ENCODE results near the gene PTPN22. TPM values are rescaled to one million over a fixed set of nuclear protein-coding genes. Genes with fewer than 3 reads are reported as not detected.

The PTPN22 gene
- polyA plus RNA-seq, 1 donor (not counting 4 experiments of a cell fraction or from before 2014, with no cell fraction given) = 0.39 TPM

- DNase-seq (ENCODE audit: low read depth, low spot score) (no peak), FAIRE-seq (no peak)
- no peak overlapping the region for H2AFZ ChIP-seq (ENCODE audit: control insufficient read depth, low read length)
- no peaks in the 10 kb centered on the region for H3K79me2 ChIP-seq (ENCODE audit: control insufficient read depth, insufficient read depth, low read length)
- H3K27me3 ChIP-seq (ENCODE audit: control insufficient read depth, extremely low read depth, insufficient read depth, low read length) = no peaks in the 10 kb centered on the region
- no peaks in the 10 kb centered on the region for H4K20me1 ChIP-seq (ENCODE audit: control insufficient read depth, extremely low read depth, insufficient read depth, low read length)
- H3K27ac ChIP-seq (ENCODE audit: control insufficient read depth, insufficient read depth, low read length) = no peak overlapping the region
- no peaks in the 10 kb centered on the region for H3K36me3 ChIP-seq (ENCODE audit: control insufficient read depth in 2 of 2, extremely low read depth in 1 of 2, insufficient read depth in 2 of 2, low read length in 2 of 2)
- no peak overlapping the region for H3K9ac ChIP-seq (ENCODE audit: control insufficient read depth, extremely low read depth, insufficient read depth, low read length)
- TF ChIP-seq, protein P1, sequence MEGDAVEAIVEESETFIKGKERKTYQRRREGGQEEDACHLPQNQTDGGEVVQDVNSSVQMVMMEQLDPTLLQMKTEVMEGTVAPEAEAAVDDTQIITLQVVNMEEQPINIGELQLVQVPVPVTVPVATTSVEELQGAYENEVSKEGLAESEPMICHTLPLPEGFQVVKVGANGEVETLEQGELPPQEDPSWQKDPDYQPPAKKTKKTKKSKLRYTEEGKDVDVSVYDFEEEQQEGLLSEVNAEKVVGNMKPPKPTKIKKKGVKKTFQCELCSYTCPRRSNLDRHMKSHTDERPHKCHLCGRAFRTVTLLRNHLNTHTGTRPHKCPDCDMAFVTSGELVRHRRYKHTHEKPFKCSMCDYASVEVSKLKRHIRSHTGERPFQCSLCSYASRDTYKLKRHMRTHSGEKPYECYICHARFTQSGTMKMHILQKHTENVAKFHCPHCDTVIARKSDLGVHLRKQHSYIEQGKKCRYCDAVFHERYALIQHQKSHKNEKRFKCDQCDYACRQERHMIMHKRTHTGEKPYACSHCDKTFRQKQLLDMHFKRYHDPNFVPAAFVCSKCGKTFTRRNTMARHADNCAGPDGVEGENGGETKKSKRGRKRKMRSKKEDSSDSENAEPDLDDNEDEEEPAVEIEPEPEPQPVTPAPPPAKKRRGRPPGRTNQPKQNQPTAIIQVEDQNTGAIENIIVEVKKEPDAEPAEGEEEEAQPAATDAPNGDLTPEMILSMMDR (optimal IDR thresholded peaks at IDR 0.05 in 1 of 3, IDR thresholded peaks at IDR 0.05 in 1 of 3, conservative IDR thresholded peaks at IDR 0.05 in 1 of 3; ENCODE audit: extremely low read depth in 1 of 3, insufficient read depth in 2 of 3, low read length in 3 of 3) = no peak
- no peak for TF ChIP-seq EZH2 (IDR thresholded peaks at IDR 0.05; ENCODE audit: low read length)
- no peaks in the 10 kb centered on the region for H3K9me1 ChIP-seq (ENCODE audit: control insufficient read depth, extremely low read depth, insufficient read depth, low read length)
- no peak overlapping the region for H3K4me2 ChIP-seq (ENCODE audit: control insufficient read depth, extremely low read depth, insufficient read depth, low read depth, low read length)
- H3K4me3 ChIP-seq (ENCODE audit: control insufficient read depth in 2 of 3, extremely low read depth in 1 of 3, insufficient read depth in 2 of 3, low read depth in 1 of 3, low read length in 3 of 3) = no peak overlapping the region
- H3K4me1 ChIP-seq (ENCODE audit: control insufficient read depth, extremely low read depth, insufficient read depth, low read length) = peaks cover 33% of the 10 kb centered on the region
- dilution Hi-C loops (cut with MboI; ENCODE audit: extremely low pct_ligation_motif_present, low sequenced_read_pairs) = no loop called here
- H3K9me3 ChIP-seq (ENCODE audit: control insufficient read depth, low read depth, low read length) = no peaks in the 10 kb centered on the region
Measured at GRCh38 chr1:113857776-113858175, 13.7 kb downstream of the PTPN22 start.

- no peak for TF ChIP-seq EZH2 (IDR thresholded peaks at IDR 0.05; ENCODE audit: low read length)
- TF ChIP-seq, protein P1 (optimal IDR thresholded peaks at IDR 0.05 in 1 of 3, IDR thresholded peaks at IDR 0.05 in 1 of 3, conservative IDR thresholded peaks at IDR 0.05 in 1 of 3; ENCODE audit: extremely low read depth in 1 of 3, insufficient read depth in 2 of 3, low read length in 3 of 3) = no peak
- dilution Hi-C loops (cut with MboI; ENCODE audit: extremely low pct_ligation_motif_present, low sequenced_read_pairs) = no loop called here
- H3K27ac ChIP-seq (ENCODE audit: control insufficient read depth, insufficient read depth, low read length) = no peak overlapping the region
- H3K4me3 ChIP-seq (ENCODE audit: control insufficient read depth in 2 of 3, extremely low read depth in 1 of 3, insufficient read depth in 2 of 3, low read depth in 1 of 3, low read length in 3 of 3) = no peak overlapping the region
- no peak for FAIRE-seq
- H3K9ac ChIP-seq (ENCODE audit: control insufficient read depth, extremely low read depth, insufficient read depth, low read length) = no peak overlapping the region
- H3K36me3 ChIP-seq (ENCODE audit: control insufficient read depth in 2 of 2, extremely low read depth in 1 of 2, insufficient read depth in 2 of 2, low read length in 2 of 2) = no peaks in the 10 kb centered on the region
- peaks cover 29% of the 10 kb centered on the region for H3K4me1 ChIP-seq (ENCODE audit: control insufficient read depth, extremely low read depth, insufficient read depth, low read length)
- H3K79me2 ChIP-seq (ENCODE audit: control insufficient read depth, insufficient read depth, low read length) = no peaks in the 10 kb centered on the region
- H3K4me2 ChIP-seq (ENCODE audit: control insufficient read depth, extremely low read depth, insufficient read depth, low read depth, low read length) = no peak overlapping the region
- no peaks in the 10 kb centered on the region for H3K9me3 ChIP-seq (ENCODE audit: control insufficient read depth, low read depth, low read length)
- DNase-seq (ENCODE audit: low read depth, low spot score) = no peak
- peak overlapping the region; percentile 59 for H2AFZ ChIP-seq (ENCODE audit: control insufficient read depth, low read length)
- H3K27me3 ChIP-seq (ENCODE audit: control insufficient read depth, extremely low read depth, insufficient read depth, low read length) = no peaks in the 10 kb centered on the region
- no peaks in the 10 kb centered on the region for H4K20me1 ChIP-seq (ENCODE audit: control insufficient read depth, extremely low read depth, insufficient read depth, low read length)
- no peaks in the 10 kb centered on the region for H3K9me1 ChIP-seq (ENCODE audit: control insufficient read depth, extremely low read depth, insufficient read depth, low read length)
Measured at GRCh38 chr1:113856401-113856790, 15.1 kb downstream of the PTPN22 start.
